Transverse colon (tissue), 4 donors: Measurements from ENCODE around the gene WDR62. TPM values are rescaled to one million over a fixed set of nuclear protein-coding genes. Genes with fewer than 3 reads are reported as not detected.
A peak's percentile ranks its signal among the peaks of the same experiment; 100 is the strongest.

Experiments used
- DNase-seq: peaks from one replicate; pipeline ENCODE4 v3.0.0-alpha.2; 2019
- H3K27ac ChIP-seq, 4 donors: fragments of 200-600 bp; sonication (generic); 2 replicates each; pipeline ENCODE4 v1.5.1; 2016 to 2018; ENCODE audit warnings: inconsistent platforms in 4 of 4
- H3K27me3 ChIP-seq: fragments of 200-600 bp; sonication (generic); 2 replicates; pipeline ENCODE4 v1.5.1; 2017; ENCODE audit warnings: inconsistent platforms
- H3K36me3 ChIP-seq, 4 donors: fragments of 200-600 bp; sonication (generic); 2 replicates each; pipeline ENCODE4 v1.5.1; 2017 to 2019; ENCODE audit warnings: inconsistent platforms in 4 of 4
- H3K4me1 ChIP-seq, 4 donors: fragments of 200-600 bp; sonication (generic); 2 replicates each; pipeline ENCODE4 v1.5.1; 2017 to 2020; ENCODE audit warnings: inconsistent platforms in 4 of 4
- H3K4me3 ChIP-seq, 4 donors: fragments of 200-600 bp; sonication (generic); 1 replicate in 1 of 4; 2 replicates in 3 of 4; pipeline versions ENCODE4 v1.5.1 to v1.6.1; 2017 to 2019; ENCODE audit warnings: inconsistent platforms in 4 of 4
- H3K9me3 ChIP-seq, 2 donors: fragments of 200-600 bp; sonication (generic); 2 replicates each; pipeline ENCODE4 v1.5.1; 2017 to 2019; ENCODE audit warnings: inconsistent platforms in 2 of 2
- CTCF ChIP-seq, 5 experiments: fragments of 200-600 bp in 3 of 5; fragments of 450-650 bp in 2 of 5; sonication (generic) in 3 of 5; IDR thresholded peaks; 1 replicate in 2 of 5; 2 replicates in 3 of 5; pipeline ENCODE4 v1.5.1; 2016 to 2017; ENCODE audit warnings: antibody characterized with exemption in 5 of 5, inconsistent platforms in 3 of 5, mild to moderate bottlenecking in 2 of 5, moderate library complexity in 1 of 5
- EP300 ChIP-seq: sonication (generic); formaldehyde crosslinking; IDR thresholded peaks from one replicate; pipeline ENCODE4 v1.6.1; 2017; ENCODE audit warnings: antibody characterized with exemption, low read depth
- POLR2A ChIP-seq: fragments of 450-650 bp; IDR thresholded peaks from one replicate; pipeline ENCODE4 v1.6.1; 2016; ENCODE audit warnings: antibody characterized with exemption, mild to moderate bottlenecking, moderate library complexity
- POLR2AphosphoS5 ChIP-seq, 3 donors: sonication (generic); formaldehyde crosslinking; IDR thresholded peaks; one replicate each; pipeline ENCODE4 v1.6.1; 2016; ENCODE audit warnings: antibody characterized with exemption in 3 of 3
- WGBS, 2 donors: methylation state at CpG; one replicate each; pipeline ENCODE4 v1.1.5; 2018; ENCODE audit warnings: low coverage in 1 of 2; 5-methylcytosine and 5-hydroxymethylcytosine counted together
- in situ Hi-C, 4 donors: fragments of 200-750 bp; cut with MboI; loops; one replicate each; pipeline versions ENCODE4 v1.15.0 to v1.15.1; 2017; ENCODE audit warnings: low sequenced_read_pairs in 3 of 4, low pct_ligation_motif_present in 1 of 4, low pct_unique_long_range_greater_than_20kb in 1 of 4
- intact Hi-C: fragments of 100-400 bp; cut with DNase I; formaldehyde crosslinking; loops from one replicate; pipeline ENCODE4 v1.15.1; 2023; ENCODE audit warnings: low total_unique reads
- total RNA-seq, 4 donors: library from RNA; depleted of rRNA; stranded (reverse); fragments of >200 nt; gene quantifications; one replicate each; pipeline ENCODE4 v1.1.0, GENCODE V29; 2016

The WDR62 gene
- total RNA-seq, 4 donors from 2014 or later: 0.37 to 20.7 (median 0.97) TPM

GRCh38 chr19:36141039-36141927 is 86.6 kb downstream of the WDR62 start:
- WGBS, 2 donors: 24 to 100% methylated on average over 1 to 38 of the region's 42 CpGs
- intact Hi-C loops (no loop called here), in situ Hi-C loops (no loop called here)

GRCh38 chr19:36142046-36142445 is 87.3 kb downstream of the WDR62 start:
- Histone ChIP-seq H3K36me3 (peaks cover 0 to 41% (median 20%) of the 10 kb centered on the region in 4 donors), H3K9me3 (no peaks in the 10 kb centered on the region), H3K27ac (peak overlapping the region in 2 of 4 donors; percentile 98 to 99), H3K4me1 (peaks cover 3 to 20% (median 18%) of the 10 kb centered on the region in 4 donors), H3K4me3 (no peak overlapping the region), H3K27me3 (no peaks in the 10 kb centered on the region)
- DNase-seq: no peak
- TF ChIP-seq CTCF (IDR thresholded peaks at IDR 0.05): no peak
- TF ChIP-seq POLR2A: no peak
- no peak for TF ChIP-seq EP300
- TF ChIP-seq POLR2AphosphoS5 (IDR thresholded peaks at IDR 0.05): no peak
- in situ Hi-C loops (no loop called here), intact Hi-C loops (no loop called here)
- 90 to 94% methylated on average over 10 to 14 of the region's 14 CpGs for WGBS, 2 donors

More at GRCh38 chr19:36141039-36141927, 86.6 kb downstream of the WDR62 start:
- peaks cover 3 to 27% (median 25%) of the 10 kb centered on the region in 4 donors for H3K4me1 ChIP-seq
- peak overlapping the region; percentile 96 to 99 (median 98) for H3K27ac ChIP-seq
- DNase-seq: peak; percentile 93
- H3K27me3 ChIP-seq: no peaks in the 10 kb centered on the region
- peaks cover 0 to 33% (median 16%) of the 10 kb centered on the region in 4 donors for H3K36me3 ChIP-seq
- peak overlapping the region; percentile 74 to 92 (median 80) for H3K4me3 ChIP-seq
- TF ChIP-seq EP300: no peak
- peak in 2 of 5 experiments; percentile 12 to 16 for TF ChIP-seq CTCF (IDR thresholded peaks at IDR 0.05)
- peak; percentile 44 for TF ChIP-seq POLR2A
- peak; percentile 69 to 80 (median 80) for TF ChIP-seq POLR2AphosphoS5 (IDR thresholded peaks at IDR 0.05)
- no peaks in the 10 kb centered on the region for H3K9me3 ChIP-seq

- peaks cover 0 to 45% (median 22%) of the 10 kb centered on the region in 4 donors for H3K36me3 ChIP-seq
- intact Hi-C loops: no loop called here
These were observed 87.8 kb downstream of the WDR62 start for GRCh38 chr19:36142496-36142895.

More at GRCh38 chr19:36142496-36142895, 87.8 kb downstream of the WDR62 start:
- in situ Hi-C loops: no loop called here
- Histone ChIP-seq H3K4me1 (peaks cover 3 to 15% (median 13%) of the 10 kb centered on the region in 4 donors), H3K27ac (no peak overlapping the region), H3K4me3 (no peak overlapping the region), H3K27me3 (no peaks in the 10 kb centered on the region), H3K9me3 (no peaks in the 10 kb centered on the region)
- WGBS, 2 donors: 92 to 100% methylated on average over 2 to 9 of the region's 9 CpGs
- DNase-seq: no peak
- TF ChIP-seq EP300 (no peak), POLR2AphosphoS5 (IDR thresholded peaks at IDR 0.05) (no peak), CTCF (IDR thresholded peaks at IDR 0.05) (no peak), POLR2A (no peak)
